LHCN-M2 (cell line): ENCODE measurements around the gene TIAL1. TPM values are rescaled to one million over a fixed set of nuclear protein-coding genes. Genes with fewer than 3 reads are reported as not detected.
"Not testable (repeated sequence)": the region's sequence is repeated elsewhere in the genome, so short reads cannot be mapped to it uniquely, and the experiment has no call there.

Source experiments
- DNase-seq: peaks from one replicate; pipeline ENCODE4 v3.0.0-alpha.2; 2012; ENCODE audit warnings: low read depth
- polyA plus RNA-seq: library from polyadenylated mRNA; unstranded; fragments of >200 nt; gene quantifications from one replicate; pipeline ENCODE4 v1.2.1, GENCODE V29; 2012; ENCODE audit warnings: missing spikeins
- total RNA-seq: library from RNA; depleted of rRNA; stranded (reverse); fragments of >200 nt; gene quantifications from 2 replicates; pipeline ENCODE4 v1.2.3, GENCODE V29; 2014; rRNA removed

The TIAL1 gene
- 43.9 and 47.7 TPM in 2 replicates for total RNA-seq
- polyA plus RNA-seq = 52.5 TPM

GRCh38 chr10:119596537-119597404 is at the start of gene TIAL1:
TIAL1 (minus strand) TSS chr10:119596964; CDS start chr10:119596465, 499 bp downstream.
- DNase-seq = peak; percentile 99

GRCh38 chr10:119644994-119645393 is 48.2 kb upstream of the TIAL1 start:
- DNase-seq = no peak

GRCh38 chr10:119644205-119644814 is 47.5 kb upstream of the TIAL1 start:
- no peak for DNase-seq

- DNase-seq = peak; percentile 54
These were observed 46.8 kb upstream of the TIAL1 start for GRCh38 chr10:119643306-119644204.

GRCh38 chr10:119642556-119643111 is 45.9 kb upstream of the TIAL1 start:
- no peak for DNase-seq

GRCh38 chr10:119640875-119641526 is 44.2 kb upstream of the TIAL1 start:
- no peak for DNase-seq

GRCh38 chr10:119640384-119640783 is 43.6 kb upstream of the TIAL1 start:
- DNase-seq = no peak

GRCh38 chr10:119638982-119639381 is 42.2 kb upstream of the TIAL1 start:
- no peak for DNase-seq

- DNase-seq = no peak
These were observed 40.9 kb upstream of the TIAL1 start for GRCh38 chr10:119637631-119638030.

- DNase-seq = no peak
These were observed 37.4 kb upstream of the TIAL1 start for GRCh38 chr10:119634219-119634544.

GRCh38 chr10:119633538-119634218 is 36.9 kb upstream of the TIAL1 start:
- no peak for DNase-seq

GRCh38 chr10:119630300-119630699 is 33.5 kb upstream of the TIAL1 start:
- no peak for DNase-seq

GRCh38 chr10:119625570-119626280 is 29.0 kb upstream of the TIAL1 start:
- DNase-seq = no peak

- DNase-seq = no peak
These were observed 24.3 kb upstream of the TIAL1 start for GRCh38 chr10:119621078-119621384.

GRCh38 chr10:119620241-119621077 is 23.7 kb upstream of the TIAL1 start:
- peak; percentile 10 for DNase-seq

GRCh38 chr10:119619811-119620210 is 23.0 kb upstream of the TIAL1 start:
- not testable (repeated sequence) for DNase-seq

GRCh38 chr10:119619215-119619614 is 22.5 kb upstream of the TIAL1 start:
- no peak for DNase-seq

GRCh38 chr10:119616882-119617570 is 20.3 kb upstream of the TIAL1 start:
- DNase-seq = no peak

- DNase-seq = no peak
These were observed 17.9 kb upstream of the TIAL1 start for GRCh38 chr10:119614686-119615085.
